Activated naive CD4-positive, alpha-beta T cell treated with anti-CD3 and anti-CD28 coated beads, Interleukin-2, amount 10 ng/mL, durations not matched to agents 5 hours and 36 hours (primary cell): ENCODE results near the gene RALGAPB. TPM values are rescaled to one million over a fixed set of nuclear protein-coding genes. Genes with fewer than 3 reads are reported as not detected.

Experiments used
- microRNA-seq: library from miRNA; unstranded; fragments of <30 nt; microRNA quantifications from one replicate; pipeline ENCODE4 v1.2.0, GENCODE V29; 2022; ENCODE audit warnings: borderline microRNAs expressed, borderline replicate concordance
- total RNA-seq, 2 experiments: library from RNA; stranded (reverse); gene quantifications; one replicate each; pipeline ENCODE4 v1.2.3, GENCODE V29; 2021

The RALGAPB gene
- 10 to 100 TPM; 30.9 to 33.8 TPM for total RNA-seq

GRCh38 chr20:38472513-38473366, at the start of gene RALGAPB:
TSS of gene RALGAPB (plus strand) at chr20:38472843. CDS start at chr20:38488433, 15,590 bp downstream.

GRCh38 chr20:38434770-38435554, 37.7 kb upstream of the RALGAPB start, which contains the start of gene SNHG17:
TSS of gene SNHG17 (minus strand) at chr20:38435328.

DNA sequence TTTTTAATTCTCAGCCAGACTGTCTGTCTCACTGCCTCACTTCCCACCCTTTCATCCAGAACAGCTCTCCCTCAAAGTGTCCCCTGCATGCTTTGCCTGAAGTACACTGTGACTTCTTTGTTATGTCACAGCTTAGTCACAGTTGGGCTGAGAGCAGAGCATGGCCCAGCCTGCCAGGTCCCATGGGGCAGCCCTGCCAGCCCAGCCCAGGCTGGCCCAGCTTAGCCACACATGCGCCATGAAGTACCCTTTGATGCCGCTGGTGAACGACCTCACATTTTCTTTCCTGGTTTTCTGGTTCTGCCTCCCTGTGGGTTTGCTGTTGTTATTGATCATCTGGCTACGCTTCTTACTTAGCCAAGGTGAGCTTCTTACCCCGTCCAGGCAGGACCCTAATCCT, 108.4 kb downstream of the RALGAPB start, which contains the start of gene ADIG:
Gene ADIG (plus strand): TSS at position 185 of the 400 bp plus-strand sequence. CDS start 54 bp downstream, at position 239.

DNA sequence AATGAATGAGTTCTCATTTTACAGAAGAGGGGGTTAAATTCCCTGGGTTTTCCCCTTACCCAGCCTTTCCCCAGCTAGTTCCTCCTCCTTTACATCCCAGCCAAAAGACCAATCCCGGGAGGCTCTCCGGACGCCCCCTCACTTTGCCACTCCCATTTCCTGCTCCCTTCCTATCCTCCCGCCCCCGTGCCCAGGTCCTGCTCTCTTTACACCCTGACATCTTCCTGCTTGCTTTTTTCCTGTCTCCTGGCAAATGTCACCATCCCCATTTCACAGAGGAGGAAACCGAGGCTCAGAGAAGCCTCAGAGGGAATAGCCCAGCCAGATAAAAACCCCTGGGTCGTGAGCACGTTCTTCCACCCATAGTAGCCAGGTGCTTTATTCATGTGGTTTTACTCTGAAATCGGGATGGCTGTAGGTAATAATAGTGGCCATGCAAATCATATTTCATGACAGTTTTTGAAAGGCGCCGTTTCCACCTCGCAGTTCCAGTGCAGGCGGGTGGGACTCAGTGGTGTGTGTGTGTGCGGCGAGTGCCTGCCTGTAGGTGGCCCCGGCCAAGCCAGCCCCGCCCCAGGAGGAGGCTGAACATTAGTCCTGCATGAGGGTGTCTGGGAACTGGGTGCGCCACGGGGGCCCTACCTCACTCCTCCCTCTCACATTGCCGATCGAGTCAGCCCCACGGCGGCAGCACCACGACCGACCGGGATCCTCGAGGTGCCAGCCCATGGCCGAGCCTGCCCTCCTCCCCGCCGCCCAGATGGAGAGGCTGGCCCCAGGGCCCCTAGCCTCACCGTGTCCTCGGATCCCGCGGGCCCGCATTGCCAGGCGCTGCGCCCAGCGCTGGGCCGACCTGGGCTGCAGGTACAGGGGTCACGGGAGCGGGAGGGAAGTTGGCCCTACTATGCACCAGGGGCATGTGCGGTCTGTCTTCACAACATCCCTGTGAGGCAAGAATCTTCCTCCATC, 128.9 kb downstream of the RALGAPB start, which contains the start of gene ARHGAP40:
Gene ARHGAP40 (plus strand): TSS at position 594 of the 969 bp plus-strand sequence.

Small RNA genes within 50 kb of the gene (microRNA-seq; reads per million reads assigned to microRNA genes)
- gene MIR548O2 = not detected

Other genes starting within 250 kb of the RALGAPB start
- gene KIAA1755, start 212.1 kb upstream of the RALGAPB start, total RNA-seq = not detected
- gene BPI, start 168.7 kb upstream of the RALGAPB start, total RNA-seq = not detected
- not detected for gene LBP, start 126.4 kb upstream of the RALGAPB start, total RNA-seq
- gene SNHG17, start 37.5 kb upstream of the RALGAPB start, total RNA-seq = 10 to 100 TPM; 32.0 to 36.8 TPM
- gene ADIG, start 108.4 kb downstream of the RALGAPB start, total RNA-seq = not detected
- gene ARHGAP40, start 129.0 kb downstream of the RALGAPB start, total RNA-seq = not detected